AG09319 (cell line): ENCODE results near the gene FMN1.

Source experiments
- DNase-seq: peaks from one replicate; pipeline ENCODE4 v3.0.0-alpha.2; 2010; ENCODE audit warnings: low read depth; ENCODE audit errors: extremely low read depth
- CTCF ChIP-seq: IDR thresholded peaks from 2 replicates; pipeline ENCODE4 v1.5.1; 2011; ENCODE audit warnings: low read depth, mild to moderate bottlenecking, inconsistent platforms, low read length, moderate library complexity

Gene FMN1

GRCh38 chr15:32873284-32874114 is 321.0 kb downstream of the FMN1 start:
- DNase-seq = no peak

GRCh38 chr15:32872621-32873283 is 321.8 kb downstream of the FMN1 start:
- DNase-seq = peak; percentile 63
- no peak for TF ChIP-seq CTCF

More at GRCh38 chr15:32873284-32874114, 321.0 kb downstream of the FMN1 start:
- no peak for TF ChIP-seq CTCF

- no peak for TF ChIP-seq CTCF
- no peak for DNase-seq
Measured at GRCh38 chr15:32871883-32872282, 322.6 kb downstream of the FMN1 start.

GRCh38 chr15:32870240-32871033 is 324.1 kb downstream of the FMN1 start:
- TF ChIP-seq CTCF = no peak
- peak; percentile 97 for DNase-seq

GRCh38 chr15:32869776-32870175 is 324.7 kb downstream of the FMN1 start:
- no peak for DNase-seq
- TF ChIP-seq CTCF = no peak

GRCh38 chr15:32867313-32867626 is 327.2 kb downstream of the FMN1 start:
- no peak for TF ChIP-seq CTCF
- no peak for DNase-seq
